LNCAP (cell line): ENCODE results near the gene GRK6.

Experiments used
- TF ChIP-seq, protein P1 (sequence below): fragments of 450-650 bp; IDR thresholded peaks from 2 replicates; pipeline ENCODE4 v1.5.1; 2017; ENCODE audit warnings: mild to moderate bottlenecking

Gene GRK6

DNA sequence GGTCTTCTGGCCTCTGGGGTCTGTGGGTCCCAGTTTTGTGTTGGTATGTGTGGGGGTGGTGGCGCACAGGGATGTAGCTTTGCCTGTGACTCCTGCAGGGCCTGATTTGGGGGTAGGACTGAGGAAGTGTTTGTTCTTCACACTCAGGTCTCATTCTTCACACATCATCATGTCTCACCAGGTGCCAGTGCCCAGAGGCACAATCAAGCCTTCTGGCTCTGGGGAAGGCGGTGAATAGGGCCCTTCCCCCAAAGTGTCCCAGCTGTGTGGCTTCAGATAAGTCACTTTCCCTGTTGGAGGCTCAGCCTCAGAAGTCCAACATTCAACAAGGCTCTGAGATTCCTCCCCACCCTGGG is 41.8 kb downstream of the GRK6 start:
- TF ChIP-seq, protein P1, sequence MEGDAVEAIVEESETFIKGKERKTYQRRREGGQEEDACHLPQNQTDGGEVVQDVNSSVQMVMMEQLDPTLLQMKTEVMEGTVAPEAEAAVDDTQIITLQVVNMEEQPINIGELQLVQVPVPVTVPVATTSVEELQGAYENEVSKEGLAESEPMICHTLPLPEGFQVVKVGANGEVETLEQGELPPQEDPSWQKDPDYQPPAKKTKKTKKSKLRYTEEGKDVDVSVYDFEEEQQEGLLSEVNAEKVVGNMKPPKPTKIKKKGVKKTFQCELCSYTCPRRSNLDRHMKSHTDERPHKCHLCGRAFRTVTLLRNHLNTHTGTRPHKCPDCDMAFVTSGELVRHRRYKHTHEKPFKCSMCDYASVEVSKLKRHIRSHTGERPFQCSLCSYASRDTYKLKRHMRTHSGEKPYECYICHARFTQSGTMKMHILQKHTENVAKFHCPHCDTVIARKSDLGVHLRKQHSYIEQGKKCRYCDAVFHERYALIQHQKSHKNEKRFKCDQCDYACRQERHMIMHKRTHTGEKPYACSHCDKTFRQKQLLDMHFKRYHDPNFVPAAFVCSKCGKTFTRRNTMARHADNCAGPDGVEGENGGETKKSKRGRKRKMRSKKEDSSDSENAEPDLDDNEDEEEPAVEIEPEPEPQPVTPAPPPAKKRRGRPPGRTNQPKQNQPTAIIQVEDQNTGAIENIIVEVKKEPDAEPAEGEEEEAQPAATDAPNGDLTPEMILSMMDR: no peak

DNA sequence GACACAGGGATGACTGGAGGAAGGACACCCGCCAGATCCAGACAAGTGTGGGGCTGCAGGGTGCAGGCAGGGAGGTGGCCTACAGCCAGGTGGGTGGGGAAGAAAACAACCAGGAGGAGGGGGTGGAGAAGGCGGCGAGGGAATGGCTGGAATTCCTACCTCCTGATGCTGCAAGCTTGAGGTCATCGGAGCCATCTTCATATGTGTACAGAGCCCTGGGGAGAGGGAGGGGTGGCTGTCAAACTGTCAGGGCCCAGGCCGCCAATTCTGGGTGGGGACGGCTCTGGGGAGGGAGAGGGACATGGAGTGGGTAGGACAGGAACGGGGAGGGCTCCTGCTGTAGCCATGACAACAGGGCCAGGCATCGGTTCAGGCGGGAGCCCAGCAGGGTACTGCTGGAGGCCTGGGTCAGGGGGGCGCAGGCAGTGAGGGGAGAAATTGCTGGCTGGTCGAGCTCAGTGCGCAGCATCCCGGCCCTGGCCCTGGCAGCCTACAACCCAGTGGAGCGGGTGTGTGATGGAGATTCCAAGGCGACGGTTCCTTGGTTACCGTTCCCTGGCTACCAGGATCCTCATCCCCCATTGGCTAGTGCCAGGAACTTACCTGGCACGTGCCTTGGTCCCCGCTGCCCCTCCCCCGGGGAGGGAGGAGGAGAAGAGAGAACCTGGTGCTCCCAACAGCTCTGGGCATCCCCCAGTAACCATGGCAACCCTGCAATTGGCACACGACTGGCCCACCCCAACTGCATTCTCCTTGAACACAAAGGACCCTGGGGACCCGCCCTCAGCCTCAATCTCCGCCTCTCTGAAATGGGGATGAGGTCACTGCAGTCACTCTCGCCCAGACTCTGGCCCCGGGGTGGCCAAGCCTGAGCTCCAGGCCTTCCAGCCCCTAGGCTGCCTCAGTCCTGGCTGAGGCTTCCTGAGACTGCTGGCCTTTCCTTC is 42.5 kb downstream of the GRK6 start:
- TF ChIP-seq, protein P1: no peak

DNA sequence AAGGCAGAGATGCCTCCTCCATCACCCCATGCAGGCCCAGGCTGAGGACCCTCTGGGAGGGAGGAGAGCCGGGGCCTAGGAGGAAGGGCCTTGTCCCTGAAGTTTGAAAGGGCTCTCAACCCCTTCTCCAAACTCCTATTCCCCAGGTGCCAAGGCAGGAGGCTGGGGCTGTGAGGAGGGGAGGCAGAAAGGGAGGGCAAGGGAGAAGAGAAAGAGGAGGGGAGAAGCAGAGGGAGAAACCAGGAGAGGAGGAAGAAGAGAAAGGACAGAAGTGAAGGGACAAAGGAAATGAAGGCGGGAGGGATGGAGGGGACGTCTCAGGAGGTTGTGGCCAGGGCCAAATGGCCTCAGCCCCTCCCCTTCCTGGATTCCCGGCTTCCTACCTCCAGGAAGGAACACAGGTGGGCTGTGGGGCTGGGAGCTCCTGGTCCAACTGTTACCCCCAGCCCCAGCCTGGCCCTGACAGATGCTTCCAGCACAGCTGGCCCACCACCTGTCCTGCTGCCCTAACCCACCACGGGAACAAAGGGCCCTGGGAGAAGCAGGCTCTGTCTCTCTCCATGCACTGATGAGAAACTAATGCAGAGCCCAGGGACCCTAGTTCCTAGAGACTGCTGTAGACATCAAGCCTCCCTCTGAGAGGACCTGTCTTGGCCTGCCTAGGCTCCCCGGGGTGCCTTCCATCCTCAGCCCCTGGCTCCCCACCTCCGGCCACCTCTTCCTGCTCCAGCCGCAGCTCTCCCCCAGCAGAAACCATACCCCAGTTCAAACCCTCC is 43.5 kb downstream of the GRK6 start:
- TF ChIP-seq, protein P1: no peak

DNA sequence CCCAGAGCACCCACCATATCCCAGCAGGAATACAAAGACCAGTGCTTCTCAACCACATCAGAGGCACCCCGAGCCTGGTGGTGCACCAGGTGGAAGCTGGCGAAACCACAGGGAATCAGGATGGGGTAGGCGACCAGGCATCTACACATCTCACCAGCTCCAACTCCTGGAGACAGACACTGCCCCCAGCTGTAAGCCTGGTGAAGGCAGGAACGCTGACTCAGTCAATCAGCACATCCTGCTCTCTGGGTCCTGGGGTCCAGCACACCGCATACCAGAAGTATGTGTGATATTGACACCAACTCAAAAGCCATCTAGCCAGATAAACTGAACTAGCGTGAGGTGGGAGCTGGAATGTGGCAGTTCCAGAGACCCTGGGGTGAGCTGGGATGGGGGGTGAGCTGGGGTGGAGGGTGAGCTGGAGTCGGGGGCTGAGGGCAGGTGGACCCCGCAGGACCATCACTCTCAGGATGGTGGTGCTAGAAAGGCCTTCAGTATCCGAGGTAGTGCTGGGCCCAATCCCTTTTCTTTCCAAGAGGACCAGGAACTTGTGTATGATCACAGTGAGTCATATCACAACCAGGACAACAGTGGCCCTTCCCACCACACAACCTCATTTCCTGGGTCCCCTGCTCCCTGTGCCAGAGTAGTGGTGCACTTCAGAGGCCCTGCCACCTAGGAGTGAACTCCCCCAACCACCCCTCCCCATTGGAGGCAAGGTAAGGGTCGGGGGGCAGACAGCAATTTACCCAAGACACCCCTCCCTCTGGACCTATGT is 44.5 kb downstream of the GRK6 start:
- TF ChIP-seq, protein P1: no peak

DNA sequence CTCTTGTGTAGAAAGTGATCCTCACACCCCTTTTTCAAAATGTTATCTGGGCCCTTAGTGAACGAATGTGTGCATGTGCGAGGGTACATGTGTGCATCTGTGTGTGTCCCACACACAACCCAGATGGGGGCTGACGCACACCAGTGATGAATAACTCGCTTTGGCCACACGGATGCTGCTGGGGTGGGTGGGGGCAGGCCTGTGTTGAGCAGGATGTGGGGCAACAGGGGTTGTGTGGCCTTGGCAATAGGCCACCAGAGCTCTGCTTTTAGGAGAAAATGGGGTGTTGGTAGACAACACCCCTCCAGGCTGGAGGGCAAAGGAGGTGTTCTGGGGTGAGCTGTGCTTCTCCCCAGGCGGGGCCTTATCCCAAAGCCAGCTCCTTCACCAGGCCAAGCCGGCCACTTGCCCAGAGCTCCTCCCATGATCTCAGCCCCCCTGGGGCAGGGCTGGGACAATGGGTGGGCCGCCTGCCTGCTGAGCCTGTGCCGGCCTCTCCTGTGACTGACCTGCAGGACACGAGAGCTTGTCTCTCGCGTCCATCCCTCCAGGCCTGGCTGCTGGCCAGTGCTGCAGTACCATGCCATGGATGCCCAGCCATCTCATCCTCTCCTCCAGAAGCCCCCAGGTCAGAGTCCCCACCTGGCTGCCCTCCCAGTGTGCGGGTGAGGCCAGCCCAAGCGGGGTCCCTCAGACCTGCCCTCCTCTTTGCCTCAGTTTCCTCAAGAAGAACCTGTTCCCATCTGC is 45.3 kb downstream of the GRK6 start:
- TF ChIP-seq, protein P1: no peak

DNA sequence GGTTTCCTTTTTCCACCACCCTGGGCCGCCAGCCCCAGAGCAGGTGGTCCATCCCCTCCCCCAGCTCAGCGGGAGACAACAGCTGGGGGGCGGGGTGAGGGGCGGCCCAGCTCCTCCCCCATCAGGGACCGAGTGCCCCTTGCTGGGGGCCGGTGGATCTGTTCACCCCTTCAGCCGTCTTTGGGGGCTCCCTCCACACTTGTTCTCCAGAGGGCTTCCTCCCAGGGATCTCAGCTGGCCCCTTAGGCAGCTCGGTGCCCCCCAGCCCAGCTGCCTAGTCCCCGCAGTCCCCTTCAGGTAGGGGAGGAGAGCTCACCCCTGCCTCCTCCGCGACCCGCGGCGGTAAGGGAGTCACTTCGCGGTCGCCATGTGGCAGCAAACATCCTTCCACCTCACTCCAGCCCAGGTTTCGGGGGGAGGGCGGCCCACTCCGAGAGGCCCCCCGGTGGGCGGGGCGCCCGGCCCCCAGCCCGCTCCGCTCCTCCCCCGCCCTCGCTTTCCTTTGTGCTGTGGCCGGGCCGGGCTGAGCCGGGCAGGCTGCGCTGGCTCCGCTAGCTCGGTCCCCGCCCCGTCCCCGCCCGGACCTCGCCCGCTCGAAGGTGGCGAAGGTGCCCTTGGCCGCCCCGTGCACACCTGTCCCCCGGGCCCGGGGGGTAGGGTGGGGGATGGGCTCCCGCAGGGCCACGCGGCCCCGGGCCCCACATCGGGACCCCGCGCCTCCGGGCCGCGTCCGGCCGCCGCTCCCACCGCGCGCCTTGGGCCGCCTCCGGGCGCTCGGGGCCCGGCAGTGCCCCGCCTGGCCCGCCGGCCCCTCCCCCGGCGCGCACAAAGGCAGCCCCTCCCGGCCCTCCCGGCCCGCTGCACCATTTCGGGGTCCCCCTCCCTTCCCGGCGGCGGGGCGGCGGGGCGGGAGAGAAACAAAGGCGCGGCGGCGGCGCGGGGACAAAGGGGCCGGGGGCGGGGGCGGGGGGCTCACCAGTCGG is 46.3 kb downstream of the GRK6 start:
- TF ChIP-seq, protein P1: no peak
